Astrocyte of the spinal cord (primary cell): ENCODE results near the gene TFR2.

Experiments
- DNase-seq: peaks from one replicate; pipeline ENCODE4 v3.0.0; 2011; ENCODE audit warnings: low read depth, low spot score
- H3K4me3 ChIP-seq: 2 replicates; pipeline ENCODE4 v1.5.1; 2011; ENCODE audit warnings: low read depth, mild to moderate bottlenecking, low read length, moderate library complexity
- CTCF ChIP-seq: IDR thresholded peaks from 2 replicates; pipeline ENCODE4 v1.5.1; 2012; ENCODE audit warnings: low read depth, mild to moderate bottlenecking, low read length, inconsistent platforms
- in situ Hi-C: cut with HindIII; loops from 2 replicates; pipeline ENCODE4 v1.10.0; 2017; ENCODE audit warnings: low sequenced_read_pairs

Gene TFR2

GRCh38 chr7:100582041-100582579, 59.2 kb downstream of the TFR2 start:
- no peak for TF ChIP-seq CTCF
- H3K4me3 ChIP-seq: no peak overlapping the region
- DNase-seq: no peak
- in situ Hi-C loops: no loop called here

GRCh38 chr7:100580466-100581283, 60.7 kb downstream of the TFR2 start:
- TF ChIP-seq CTCF: no peak
- in situ Hi-C loops: no loop called here
- no peak overlapping the region for H3K4me3 ChIP-seq
- no peak for DNase-seq

GRCh38 chr7:100578246-100579183, 62.8 kb downstream of the TFR2 start:
- no peak for DNase-seq
- no peak overlapping the region for H3K4me3 ChIP-seq
- no peak for TF ChIP-seq CTCF
- in situ Hi-C loops: no loop called here

- in situ Hi-C loops: no loop called here
- no peak for DNase-seq
- no peak overlapping the region for H3K4me3 ChIP-seq
- TF ChIP-seq CTCF: no peak
These were observed 63.8 kb downstream of the TFR2 start for GRCh38 chr7:100577507-100577906.

- TF ChIP-seq CTCF: no peak
- DNase-seq: no peak
- in situ Hi-C loops: no loop called here
- H3K4me3 ChIP-seq: no peak overlapping the region
These were observed 64.2 kb downstream of the TFR2 start for GRCh38 chr7:100577103-100577502.

GRCh38 chr7:100576384-100576993, 64.9 kb downstream of the TFR2 start:
- TF ChIP-seq CTCF: no peak
- no peak overlapping the region for H3K4me3 ChIP-seq
- in situ Hi-C loops: no loop called here

More at GRCh38 chr7:100576384-100576993, 64.9 kb downstream of the TFR2 start:
- DNase-seq: no peak
